BJ (cell line): Measurements from ENCODE around the gene NES. TPM values are rescaled to one million over a fixed set of nuclear protein-coding genes. Genes with fewer than 3 reads are reported as not detected.

Experiments used
- CTCF ChIA-PET: fragments of 350-600 bp; formaldehyde crosslinking; extraction: SDS; loops from one replicate; lab custom pipeline; 2021; ENCODE audit warnings: antibody characterized with exemption, inconsistent platforms; lab: Yijun Ruan, JAX
- POLR2A ChIA-PET: fragments of 300-600 bp; sonication (Branson Sonifier 250); formaldehyde crosslinking; extraction: SDS; loops from one replicate; lab custom pipeline; 2021; ENCODE audit warnings: antibody characterized with exemption; lab: Charles Lee
- DNase-seq: peaks from one replicate; pipeline ENCODE4 v3.0.0-alpha.2; 2011; ENCODE audit warnings: low read depth
- H3K27me3 ChIP-seq: 2 replicates; pipeline ENCODE4 v1.6.0; 2011; ENCODE audit warnings: low read length; ENCODE audit not compliant: control insufficient read depth, insufficient read depth
- H3K36me3 ChIP-seq: 2 replicates; pipeline ENCODE4 v1.5.1; 2011; ENCODE audit warnings: low read length; ENCODE audit not compliant: control insufficient read depth, insufficient read depth
- H3K4me3 ChIP-seq: 2 replicates; pipeline ENCODE4 v1.5.1; 2011; ENCODE audit warnings: low read depth, mild to moderate bottlenecking, control low read depth, low read length
- CTCF ChIP-seq: IDR thresholded peaks from 2 replicates; pipeline ENCODE4 v1.5.1; 2011; ENCODE audit warnings: low read depth, mild to moderate bottlenecking, control low read depth, inconsistent platforms, low read length, moderate library complexity; ENCODE audit not compliant: insufficient read depth
- polyA plus RNA-seq: library from polyadenylated mRNA; depleted of rRNA; stranded (reverse); fragments of >200 nt; gene quantifications from 2 replicates; pipeline ENCODE4 v1.2.3, GENCODE V29; 2011

The NES gene
- polyA plus RNA-seq, 1 experiment = 17.5 TPM

DNA sequence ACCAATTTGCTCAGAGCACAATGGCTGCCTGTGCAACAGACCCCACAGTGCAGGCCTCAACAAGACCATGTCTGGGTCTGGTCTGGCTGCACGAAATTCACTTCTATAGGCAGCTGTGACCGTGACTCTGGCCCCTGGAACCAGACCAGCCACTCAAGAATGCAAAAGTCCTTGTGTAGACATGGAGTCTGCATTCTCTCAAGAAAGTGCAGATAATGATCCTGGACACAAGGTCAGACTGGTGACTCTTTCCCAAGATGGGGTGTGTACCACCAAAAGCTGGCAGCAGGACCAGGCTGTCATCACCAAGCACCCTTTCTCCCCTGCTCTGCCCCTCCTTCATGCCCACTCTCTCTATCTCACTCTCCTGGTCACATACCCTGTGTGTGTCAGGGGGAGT is 43.9 kb upstream of the NES start:
- Histone ChIP-seq H3K4me3 (no peak overlapping the region), H3K27me3 (no peaks in the 10 kb centered on the region), H3K36me3 (peaks cover 9% of the 10 kb centered on the region)
- no peak for DNase-seq
- POLR2A ChIA-PET = no interaction called here
- TF ChIP-seq CTCF = no peak
- CTCF ChIA-PET = interaction anchor here (1.5 to 41.7 kb wide), 3 partner anchors 15 to 46 kb away, joined by 3 to 1556 read pairs (median 8); partner anchors contain the start of genes CRABP2, NES and PRCC

- no peak overlapping the region for H3K4me3 ChIP-seq
- no peak for DNase-seq
- CTCF ChIA-PET = interaction anchor here (15.3 to 41.7 kb wide), 2 partner anchors 10 to 30 kb away, joined by 286 to 1556 read pairs; partner anchors contain the start of genes ISG20L2, METTL25B and NES
- POLR2A ChIA-PET = no interaction called here
- no peaks in the 10 kb centered on the region for H3K27me3 ChIP-seq
- no peak for TF ChIP-seq CTCF
- H3K36me3 ChIP-seq = no peaks in the 10 kb centered on the region; the same call in 1 of the 2 replicates
These were observed 40.1 kb upstream of the NES start for GRCh38 chr1:156717351-156717750.

GRCh38 chr1:156714830-156715229 is 37.6 kb upstream of the NES start:
- ChIA-PET CTCF (interaction anchor here (1.2 to 41.7 kb wide), 6 partner anchors 9 to 145 kb away, joined by 4 to 1556 read pairs (median 9); partner anchors contain the start of genes CRABP2, ISG20L2, METTL25B and NES), POLR2A (no interaction called here)
- Histone ChIP-seq H3K4me3 (no peak overlapping the region), H3K27me3 (no peaks in the 10 kb centered on the region), H3K36me3 (no peaks in the 10 kb centered on the region)
- DNase-seq = no peak
- no peak for TF ChIP-seq CTCF

DNA sequence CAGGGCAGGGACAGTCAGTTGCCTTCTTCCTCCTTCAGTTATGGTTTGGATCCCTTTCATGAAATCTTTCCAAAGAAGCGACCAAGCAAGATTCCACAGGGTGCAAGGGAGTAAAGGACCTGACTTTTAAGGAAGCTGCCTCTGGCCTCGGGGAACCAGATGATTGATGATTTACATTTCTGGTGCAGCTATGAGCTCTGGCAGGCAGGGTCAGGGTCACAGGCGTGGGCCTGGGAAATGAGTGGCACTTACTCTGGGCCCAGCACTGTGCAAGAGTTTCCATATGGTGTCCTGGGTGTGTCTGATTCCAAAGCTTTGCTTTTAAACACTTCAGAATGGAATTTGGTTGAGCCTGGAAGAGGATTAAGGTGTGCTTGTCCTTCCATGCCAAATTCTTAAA is 35.4 kb upstream of the NES start:
- POLR2A ChIA-PET = interaction anchor here (0.5 to 1.0 kb wide), 2 partner anchors 9 to 327 kb away, joined by 3 to 5 read pairs; no protein-coding TSS in a partner anchor
- CTCF ChIA-PET = interaction anchor here (1.3 to 41.7 kb wide), 5 partner anchors 14 to 215 kb away, joined by 3 to 1556 read pairs (median 8); partner anchors contain the start of genes ISG20L2, METTL25B, NES and NTRK1

More for the DNA sequence above, 35.4 kb upstream of the NES start:
- no peaks in the 10 kb centered on the region for H3K27me3 ChIP-seq
- no peak for DNase-seq
- H3K4me3 ChIP-seq = no peak overlapping the region
- no peaks in the 10 kb centered on the region for H3K36me3 ChIP-seq
- no peak for TF ChIP-seq CTCF
